H9 (cell line): ENCODE data around the gene ZBTB20. TPM values are rescaled to one million over a fixed set of nuclear protein-coding genes. Genes with fewer than 3 reads are reported as not detected.

ENCODE experiments used
- DNase-seq: peaks from one replicate; pipeline ENCODE4 v3.0.0-alpha.2; 2017
- H2AFZ ChIP-seq: one replicate; pipeline ENCODE4 v1.6.1; 2013; ENCODE audit warnings: mild to moderate bottlenecking, low read length, control low read depth, moderate library complexity
- H2AK5ac ChIP-seq: 2 replicates; pipeline ENCODE4 v1.6.1; 2013; ENCODE audit warnings: low read length, control low read depth, mixed read lengths; ENCODE audit not compliant: insufficient read length
- H2BK120ac ChIP-seq: one replicate; pipeline ENCODE4 v1.6.1; 2013; ENCODE audit warnings: low read depth, mild to moderate bottlenecking, low read length, control low read depth, inconsistent platforms; ENCODE audit not compliant: poor library complexity, severe bottlenecking
- H2BK12ac ChIP-seq: 2 replicates; pipeline ENCODE4 v1.6.1; 2013; ENCODE audit warnings: low read length, control low read depth, mixed read lengths, low read depth; ENCODE audit not compliant: insufficient read length
- H2BK15ac ChIP-seq: 2 replicates; pipeline ENCODE4 v1.6.1; 2013; ENCODE audit warnings: low read depth, low read length, control low read depth
- H2BK20ac ChIP-seq: one replicate; pipeline ENCODE4 v1.6.1; 2013; ENCODE audit warnings: low read depth, mild to moderate bottlenecking, low read length, control low read depth, inconsistent platforms; ENCODE audit not compliant: poor library complexity, severe bottlenecking
- H2BK5ac ChIP-seq: 2 replicates; pipeline ENCODE4 v1.6.1; 2013; ENCODE audit warnings: low read length, control low read depth, mixed read lengths; ENCODE audit not compliant: insufficient read length
- H3K14ac ChIP-seq: 2 replicates; pipeline ENCODE4 v1.6.1; 2013; ENCODE audit warnings: low read length, control low read depth; ENCODE audit not compliant: insufficient read depth
- H3K18ac ChIP-seq: 2 replicates; pipeline ENCODE4 v1.6.1; 2013; ENCODE audit warnings: low read depth, mild to moderate bottlenecking, mixed read lengths, low read length, control low read depth; ENCODE audit not compliant: insufficient read length
- H3K23ac ChIP-seq: 2 replicates; pipeline ENCODE4 v1.6.1; 2013; ENCODE audit warnings: low read length, control low read depth, mixed read lengths, low read depth; ENCODE audit not compliant: insufficient read length
- H3K23me2 ChIP-seq: 2 replicates; pipeline ENCODE4 v1.6.1; 2013; ENCODE audit warnings: low read depth, mild to moderate bottlenecking, mixed read lengths, low read length, control low read depth; ENCODE audit not compliant: insufficient read length, poor library complexity, severe bottlenecking
- H3K27ac ChIP-seq: 2 replicates; pipeline ENCODE4 v1.5.1; 2013; ENCODE audit warnings: low read length, control low read depth, mixed read lengths, low read depth; ENCODE audit not compliant: insufficient read length
- H3K27me3 ChIP-seq: 2 replicates; pipeline ENCODE4 v1.6.1; 2013; ENCODE audit warnings: low read length, control low read depth, inconsistent platforms; ENCODE audit not compliant: insufficient read depth
- H3K4ac ChIP-seq: 2 replicates; pipeline ENCODE4 v1.6.1; 2013; ENCODE audit warnings: low read depth, mild to moderate bottlenecking, control low read depth, inconsistent platforms, low read length, moderate library complexity
- H3K4me1 ChIP-seq: 2 replicates; pipeline ENCODE4 v1.6.1; 2013; ENCODE audit warnings: low read length, control low read depth, inconsistent platforms; ENCODE audit not compliant: insufficient read depth
- H3K4me2 ChIP-seq: 2 replicates; pipeline ENCODE4 v1.6.1; 2013; ENCODE audit warnings: low read length, control low read depth, mixed read lengths; ENCODE audit not compliant: insufficient read length, insufficient read depth
- H3K56ac ChIP-seq: 2 replicates; pipeline ENCODE4 v1.6.1; 2013; ENCODE audit warnings: low read depth, mild to moderate bottlenecking, mixed read lengths, low read length, control low read depth; ENCODE audit not compliant: insufficient read length
- H3K79me1 ChIP-seq: 2 replicates; pipeline ENCODE4 v1.6.1; 2013; ENCODE audit warnings: low read depth, mild to moderate bottlenecking, moderate library complexity, low read length, control low read depth, inconsistent platforms; ENCODE audit not compliant: insufficient read depth, poor library complexity, severe bottlenecking
- H3K79me2 ChIP-seq: 2 replicates; pipeline ENCODE4 v1.6.1; 2013; ENCODE audit warnings: low read length, control low read depth, inconsistent platforms; ENCODE audit not compliant: insufficient read depth
- H3K9ac ChIP-seq: 2 replicates; pipeline ENCODE4 v1.6.1; 2013; ENCODE audit warnings: low read length, control low read depth, mixed read lengths; ENCODE audit not compliant: insufficient read length; ENCODE audit errors: extremely low read depth
- H3K9me3 ChIP-seq: one replicate; pipeline ENCODE4 v1.6.1; 2013; ENCODE audit warnings: low read depth, low read length, inconsistent platforms; ENCODE audit not compliant: control insufficient read depth
- H3T11ph ChIP-seq: one replicate; pipeline ENCODE4 v1.6.1; 2013; ENCODE audit warnings: mild to moderate bottlenecking, low read length, control low read depth, inconsistent platforms
- H4K20me1 ChIP-seq: one replicate; pipeline ENCODE4 v1.6.1; 2013; ENCODE audit not compliant: control insufficient read depth, insufficient read length, insufficient read depth
- H4K5ac ChIP-seq: 2 replicates; pipeline ENCODE4 v1.6.1; 2013; ENCODE audit warnings: low read depth, mild to moderate bottlenecking, mixed read lengths, low read length, control low read depth; ENCODE audit not compliant: insufficient read length
- H4K8ac ChIP-seq: replicated peaks from 2 replicates; pipeline ENCODE4 v1.6.1; 2013; ENCODE audit warnings: low read length, control low read depth, mixed read lengths, low read depth; ENCODE audit not compliant: insufficient read length
- H4K91ac ChIP-seq: 2 replicates; pipeline ENCODE4 v1.6.1; 2013; ENCODE audit warnings: low read depth, mild to moderate bottlenecking, moderate library complexity, mixed read lengths, low read length, control low read depth; ENCODE audit not compliant: insufficient read length
- H3K27ac Mint-ChIP-seq, 3 experiments: 2 replicates in 2 of 3; 3 replicates in 1 of 3; pipeline ENCODE4 v1.8.0; 2020 to 2021; ENCODE audit warnings: mixed read lengths in 3 of 3, mild to moderate bottlenecking in 1 of 3, moderate library complexity in 1 of 3
- H3K27me3 Mint-ChIP-seq: 2 replicates; pipeline ENCODE4 v1.8.0; 2021; ENCODE audit warnings: low read depth, mild to moderate bottlenecking, moderate library complexity, mixed read lengths
- H3K36me3 Mint-ChIP-seq, 3 experiments: 2 replicates in 2 of 3; 3 replicates in 1 of 3; pipeline ENCODE4 v1.8.0; 2020 to 2021; ENCODE audit warnings: low read depth in 3 of 3, mixed read lengths in 3 of 3; ENCODE audit not compliant: insufficient read depth in 1 of 3
- H3K4me1 Mint-ChIP-seq, 2 experiments: 2 replicates each; pipeline ENCODE4 v1.8.0; 2020; ENCODE audit warnings: mixed read lengths in 2 of 2
- H3K4me3 Mint-ChIP-seq, 2 experiments: 2 replicates in 1 of 2; 3 replicates in 1 of 2; pipeline ENCODE4 v1.8.0; 2020 to 2021; ENCODE audit warnings: mild to moderate bottlenecking in 2 of 2, mixed read lengths in 2 of 2, moderate library complexity in 1 of 2
- H3K9me3 Mint-ChIP-seq, 2 experiments: 2 replicates in 1 of 2; 3 replicates in 1 of 2; pipeline ENCODE4 v1.8.0; 2020; ENCODE audit warnings: mild to moderate bottlenecking in 2 of 2, mixed read lengths in 2 of 2, moderate library complexity in 1 of 2
- CTCF ChIP-seq: fragments of 200-600 bp; sonication (generic); conservative IDR thresholded peaks from 3 replicates; pipeline ENCODE4 v1.8.0; 2021; ENCODE audit warnings: antibody characterized with exemption, mild to moderate bottlenecking
- WGBS: extraction: QIAGEN DNeasy Blood & Tissue Kit; methylation state at CpG from one replicate; pipeline ENCODE4 v1.1.7; 2013; ENCODE audit warnings: missing lambda C conversion rate, low lambda C conversion rate, mixed read lengths; ENCODE audit not compliant: insufficient read length; ENCODE audit errors: extremely low coverage; 5-methylcytosine and 5-hydroxymethylcytosine counted together
- total RNA-seq: library from RNA; stranded (reverse); gene quantifications from 2 replicates; pipeline ENCODE4 v1.2.1, GENCODE V29; 2021

ZBTB20 gene
- total RNA-seq, 1 experiment from 2014 or later: 0.70 TPM

- no peak overlapping the region for H2BK120ac ChIP-seq
- H3K4me3 Mint-ChIP-seq: no peak overlapping the region
- no CpG with 5 or more reads among the region's 4 CpGs for WGBS
- no peak overlapping the region for H2BK5ac ChIP-seq
- no peaks in the 10 kb centered on the region for H3K36me3 Mint-ChIP-seq
- no peak overlapping the region for H3K56ac ChIP-seq
- no peak overlapping the region for H4K5ac ChIP-seq
- H3K27me3 ChIP-seq: no peaks in the 10 kb centered on the region
- H3K14ac ChIP-seq: no peak overlapping the region
- no peak overlapping the region for H4K8ac ChIP-seq
- peak; percentile 76 for DNase-seq
- no peak overlapping the region for H2AK5ac ChIP-seq
- H3T11ph ChIP-seq: no peak overlapping the region
- H3K23ac ChIP-seq: no peak overlapping the region
- no peaks in the 10 kb centered on the region for H4K20me1 ChIP-seq
- no peak overlapping the region for H3K18ac ChIP-seq
- H2BK12ac ChIP-seq: no peak overlapping the region
- no peak for TF ChIP-seq CTCF
- H3K27ac Mint-ChIP-seq: no peak overlapping the region
- H3K79me1 ChIP-seq: no peaks in the 10 kb centered on the region
- H4K91ac ChIP-seq: no peak overlapping the region
- no peaks in the 10 kb centered on the region for H3K27me3 Mint-ChIP-seq
- H2BK20ac ChIP-seq: no peak overlapping the region
- no peak overlapping the region for H2BK15ac ChIP-seq
- H3K79me2 ChIP-seq: no peaks in the 10 kb centered on the region
- H3K23me2 ChIP-seq: no peaks in the 10 kb centered on the region
- no peak overlapping the region for H3K9ac ChIP-seq
- no peaks in the 10 kb centered on the region for H3K9me3 ChIP-seq
- peaks cover 10% of the 10 kb centered on the region; the same call in 1 of the 2 replicates for H3K4me1 ChIP-seq
- no peaks in the 10 kb centered on the region; a peak in 1 of 5 replicates for H3K9me3 Mint-ChIP-seq
- H3K27ac ChIP-seq: no peak overlapping the region
- H3K4ac ChIP-seq: no peak overlapping the region
- H3K4me1 Mint-ChIP-seq: peaks cover 9 to 26% of the 10 kb centered on the region in 2 experiments
- no peak overlapping the region for H2AFZ ChIP-seq
- peak overlapping the region; percentile 8 for H3K4me2 ChIP-seq
These were observed 791.0 kb downstream of the ZBTB20 start for GRCh38 chr3:114356066-114356465.
